GM12892 (cell line): ENCODE measurements around the gene CFAP299.

ENCODE experiments used
- POLR2AphosphoS5 ChIP-seq: IDR thresholded peaks from 2 replicates; pipeline ENCODE4 v1.6.1; 2011; ENCODE audit warnings: low read depth, low read length, control low read depth
- TAF1 ChIP-seq: IDR thresholded peaks from 2 replicates; pipeline ENCODE4 v1.6.1; 2011; ENCODE audit warnings: low read depth, mild to moderate bottlenecking, control low read depth, low read length, borderline replicate concordance

DNA sequence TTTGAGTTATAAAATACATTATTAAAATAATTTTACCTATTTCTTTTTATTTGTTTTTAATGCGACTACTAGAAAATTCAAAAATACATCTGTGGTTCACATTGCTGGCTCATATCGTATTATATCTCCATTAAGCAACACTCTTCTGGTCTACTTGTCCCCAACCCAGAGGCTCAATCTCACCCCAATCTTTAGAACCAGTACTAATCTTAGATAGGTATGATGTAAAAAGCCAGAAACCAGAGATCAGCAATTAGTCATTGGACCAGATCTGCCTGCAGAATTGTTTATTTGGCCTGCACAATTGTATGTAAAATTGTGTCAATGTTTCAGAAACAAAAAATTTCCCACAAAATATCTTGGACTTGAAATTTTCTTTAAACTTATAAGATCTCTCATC, 539.4 kb downstream of the CFAP299 start:
- TF ChIP-seq POLR2AphosphoS5 (no peak), TAF1 (no peak)
